Loucy (cell line): ENCODE results near the gene TNNC1.

Source experiments
- H2AFZ ChIP-seq: fragments of 200-600 bp; sonication (generic); 2 replicates; pipeline ENCODE4 v1.6.0; 2016; ENCODE audit warnings: antibody characterized with exemption, mild to moderate bottlenecking, low read length, moderate library complexity
- H3F3A ChIP-seq: fragments of 200-600 bp; 2 replicates; pipeline ENCODE4 v1.6.0; 2016; ENCODE audit warnings: antibody characterized with exemption, low read depth, mild to moderate bottlenecking
- H3K27me3 ChIP-seq: fragments of 200-600 bp; sonication (generic); 2 replicates; pipeline ENCODE4 v1.6.1; 2014; ENCODE audit warnings: low read length, mild to moderate bottlenecking; ENCODE audit not compliant: insufficient read depth, poor library complexity, severe bottlenecking
- H3K36me3 ChIP-seq: fragments of 200-600 bp; sonication (generic); 2 replicates; pipeline ENCODE4 v1.6.1; 2016; ENCODE audit warnings: low read length; ENCODE audit not compliant: insufficient read depth
- H3K4me1 ChIP-seq: fragments of 200-600 bp; sonication (generic); 2 replicates; pipeline ENCODE4 v1.5.1; 2014; ENCODE audit warnings: low read length, mild to moderate bottlenecking; ENCODE audit not compliant: insufficient read depth, poor library complexity, severe bottlenecking
- H3K4me2 ChIP-seq: fragments of 200-600 bp; sonication (generic); 2 replicates; pipeline ENCODE4 v1.6.0; 2014; ENCODE audit warnings: antibody characterized with exemption, low read length, low read depth, mild to moderate bottlenecking; ENCODE audit not compliant: poor library complexity, severe bottlenecking
- H3K4me3 ChIP-seq: fragments of 200-600 bp; sonication (generic); 2 replicates; pipeline ENCODE4 v1.5.1; 2014; ENCODE audit warnings: low read length, mild to moderate bottlenecking, mixed read lengths; ENCODE audit not compliant: poor library complexity, severe bottlenecking
- H3K79me2 ChIP-seq: fragments of 200-600 bp; sonication (generic); 2 replicates; pipeline ENCODE4 v1.6.1; 2014; ENCODE audit warnings: low read length; ENCODE audit not compliant: insufficient read depth
- H3K9ac ChIP-seq: fragments of 200-600 bp; sonication (generic); 2 replicates; pipeline ENCODE4 v1.6.0; 2014; ENCODE audit warnings: mild to moderate bottlenecking, low read depth, low read length, moderate library complexity; ENCODE audit not compliant: poor library complexity, severe bottlenecking
- H3K9me2 ChIP-seq: fragments of 200-600 bp; sonication (generic); replicated peaks from 2 replicates; pipeline ENCODE4 v1.6.1; 2016; ENCODE audit warnings: low read depth, low read length, mixed read lengths
- H3K9me3 ChIP-seq: fragments of 200-600 bp; sonication (generic); 2 replicates; pipeline ENCODE4 v1.6.1; 2014; ENCODE audit warnings: mild to moderate bottlenecking, antibody characterized with exemption, low read length, low read depth; ENCODE audit not compliant: insufficient read depth
- H4K20me1 ChIP-seq: fragments of 200-600 bp; sonication (generic); 2 replicates; pipeline ENCODE4 v1.6.0; 2014; ENCODE audit warnings: antibody characterized with exemption, low read length, mild to moderate bottlenecking; ENCODE audit not compliant: insufficient read depth, poor library complexity, severe bottlenecking
- CTCF ChIP-seq: fragments of 200-600 bp; sonication (generic); conservative IDR thresholded peaks from 2 replicates; pipeline ENCODE4 v1.5.1; 2014; ENCODE audit warnings: mild to moderate bottlenecking, antibody characterized with exemption, low read length
- EZH2phosphoT487 ChIP-seq: fragments of 200-600 bp; IDR thresholded peaks from 2 replicates; pipeline ENCODE4 v1.6.1; 2018; ENCODE audit warnings: antibody characterized with exemption, mild to moderate bottlenecking, moderate library complexity, borderline replicate concordance

The TNNC1 gene

DNA sequence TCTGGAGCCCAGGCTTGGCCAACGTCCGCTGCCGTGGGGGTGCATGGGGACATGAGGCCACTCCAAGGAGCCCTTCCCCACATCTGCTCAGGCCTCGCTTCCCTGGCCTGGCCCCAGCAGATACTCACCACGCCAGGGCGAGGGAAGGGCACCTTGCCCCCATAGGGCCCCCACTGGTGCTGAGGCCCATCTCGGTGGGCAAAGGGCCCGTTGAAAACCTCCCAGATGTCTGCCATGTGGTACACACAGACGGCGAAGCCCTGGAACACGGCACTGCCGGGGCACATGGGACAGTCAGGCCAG is 13.6 kb downstream of the TNNC1 start:
- Histone ChIP-seq H3K4me2 (no peak overlapping the region), H3K9ac (no peak overlapping the region), H3K36me3 (no peaks in the 10 kb centered on the region), H4K20me1 (no peaks in the 10 kb centered on the region), H3K9me3 (no peaks in the 10 kb centered on the region), H3K9me2 (no peaks in the 10 kb centered on the region), H3K27me3 (no peaks in the 10 kb centered on the region), H2AFZ (no peak overlapping the region), H3K4me3 (no peak overlapping the region), H3F3A (no peaks in the 10 kb centered on the region), H3K79me2 (no peaks in the 10 kb centered on the region), H3K4me1 (peaks cover 12% of the 10 kb centered on the region)
- TF ChIP-seq EZH2phosphoT487, result no peak
- no peak for TF ChIP-seq CTCF

GRCh38 chr3:52439426-52440248 is 14.2 kb downstream of the TNNC1 start:
- no peak overlapping the region for H2AFZ ChIP-seq
- H3K4me1 ChIP-seq, result peaks cover 7% of the 10 kb centered on the region
- no peaks in the 10 kb centered on the region for H3K27me3 ChIP-seq
- H3K9ac ChIP-seq, result no peak overlapping the region
- H3F3A ChIP-seq, result no peaks in the 10 kb centered on the region
- H3K4me3 ChIP-seq, result no peak overlapping the region
- no peak for TF ChIP-seq EZH2phosphoT487
- TF ChIP-seq CTCF, result no peak
- H3K79me2 ChIP-seq, result no peaks in the 10 kb centered on the region
- no peaks in the 10 kb centered on the region for H3K9me3 ChIP-seq
- no peak overlapping the region for H3K4me2 ChIP-seq
- H3K36me3 ChIP-seq, result no peaks in the 10 kb centered on the region
- no peaks in the 10 kb centered on the region for H3K9me2 ChIP-seq
- no peaks in the 10 kb centered on the region for H4K20me1 ChIP-seq

GRCh38 chr3:52438579-52439425 is 15.0 kb downstream of the TNNC1 start:
- Histone ChIP-seq H3K9ac (no peak overlapping the region), H3K9me2 (no peaks in the 10 kb centered on the region), H3K4me2 (no peak overlapping the region), H3K27me3 (no peaks in the 10 kb centered on the region), H3K4me1 (no peaks in the 10 kb centered on the region), H3K9me3 (no peaks in the 10 kb centered on the region), H3F3A (no peaks in the 10 kb centered on the region), H3K4me3 (no peak overlapping the region), H2AFZ (no peak overlapping the region), H3K79me2 (no peaks in the 10 kb centered on the region), H3K36me3 (no peaks in the 10 kb centered on the region), H4K20me1 (no peaks in the 10 kb centered on the region)
- TF ChIP-seq EZH2phosphoT487, result no peak
- TF ChIP-seq CTCF, result no peak
